Activated B cell treated with CpG ODN at 0.5 μM for 24 hours (primary cell): ENCODE results near the gene MUC20. TPM values are rescaled to one million over a fixed set of nuclear protein-coding genes. Genes with fewer than 3 reads are reported as not detected.

Source experiments
- ATAC-seq: fragments of 200-7000 bp; cut with Tn5 transposase; one replicate; pipeline ENCODE4 v1.10.0; 2021; ENCODE audit warnings: low read depth, mild to moderate bottlenecking, moderate library complexity
- CTCF ChIA-PET: fragments of 350-600 bp; sonication (Branson Sonifier 250); formaldehyde crosslinking; loops from one replicate; lab custom pipeline; 2021; ENCODE audit warnings: antibody characterized with exemption; lab: Charles Lee
- POLR2A ChIA-PET: fragments of 350-600 bp; sonication (Branson Sonifier 250); formaldehyde crosslinking; loops from one replicate; lab custom pipeline; 2021; ENCODE audit warnings: antibody characterized with exemption; lab: Charles Lee
- DNase-seq: peaks from one replicate; pipeline ENCODE4 v3.0.0; 2022
- H3K27ac Mint-ChIP-seq: one replicate; pipeline ENCODE4 v1.8.0; 2020; ENCODE audit warnings: mixed read lengths
- H3K27me3 Mint-ChIP-seq: one replicate; pipeline ENCODE4 v1.8.0; 2021; ENCODE audit warnings: mixed read lengths
- H3K36me3 Mint-ChIP-seq: one replicate; pipeline ENCODE4 v1.8.0; 2021; ENCODE audit warnings: low read depth, mixed read lengths
- H3K4me1 Mint-ChIP-seq: one replicate; pipeline ENCODE4 v1.8.0; 2021; ENCODE audit warnings: mixed read lengths
- H3K4me3 Mint-ChIP-seq: one replicate; pipeline ENCODE4 v1.8.0; 2020; ENCODE audit warnings: mild to moderate bottlenecking, mixed read lengths
- H3K9me3 Mint-ChIP-seq: one replicate; pipeline ENCODE4 v1.8.0; 2020; ENCODE audit warnings: mixed read lengths
- CTCF ChIP-seq: fragments of 200-600 bp; IDR thresholded peaks from one replicate; pipeline ENCODE4 v1.8.0; 2022; ENCODE audit warnings: antibody characterized with exemption, mild to moderate bottlenecking
- intact Hi-C: fragments of 100-400 bp; cut with micrococcal nuclease; formaldehyde crosslinking; loops from one replicate; pipeline ENCODE4 v1.15.1; 2024
- total RNA-seq: library from RNA; stranded (reverse); gene quantifications from 2 replicates; pipeline ENCODE4 v1.2.3, GENCODE V29; 2022

Gene MUC20
- total RNA-seq, 1 donor from 2014 or later: 4.1 TPM

GRCh38 chr3:195757827-195758226 lies 37.0 kb downstream of the MUC20 start:
- no peak overlapping the region for H3K4me3 Mint-ChIP-seq
- H3K27me3 Mint-ChIP-seq: peaks cover 42% of the 10 kb centered on the region
- TF ChIP-seq CTCF: no peak
- DNase-seq: no peak
- H3K27ac Mint-ChIP-seq: no peak overlapping the region
- no peaks in the 10 kb centered on the region for H3K4me1 Mint-ChIP-seq
- no peaks in the 10 kb centered on the region for H3K9me3 Mint-ChIP-seq
- no peak for ATAC-seq
- ChIA-PET POLR2A (no interaction called here), CTCF (no interaction called here)
- intact Hi-C loops: no loop called here
- no peaks in the 10 kb centered on the region for H3K36me3 Mint-ChIP-seq

- H3K4me3 Mint-ChIP-seq: no peak overlapping the region
- no peak for TF ChIP-seq CTCF
- H3K4me1 Mint-ChIP-seq: no peaks in the 10 kb centered on the region
- no peaks in the 10 kb centered on the region for H3K36me3 Mint-ChIP-seq
- no peak overlapping the region for H3K27ac Mint-ChIP-seq
- ATAC-seq (no peak), DNase-seq (no peak)
- no peaks in the 10 kb centered on the region for H3K9me3 Mint-ChIP-seq
- H3K27me3 Mint-ChIP-seq: peaks cover 46% of the 10 kb centered on the region
- CTCF ChIA-PET: no interaction called here
- intact Hi-C loops: no loop called here
- POLR2A ChIA-PET: no interaction called here
Observed at GRCh38 chr3:195758721-195759353, 38.1 kb downstream of the MUC20 start.

DNA sequence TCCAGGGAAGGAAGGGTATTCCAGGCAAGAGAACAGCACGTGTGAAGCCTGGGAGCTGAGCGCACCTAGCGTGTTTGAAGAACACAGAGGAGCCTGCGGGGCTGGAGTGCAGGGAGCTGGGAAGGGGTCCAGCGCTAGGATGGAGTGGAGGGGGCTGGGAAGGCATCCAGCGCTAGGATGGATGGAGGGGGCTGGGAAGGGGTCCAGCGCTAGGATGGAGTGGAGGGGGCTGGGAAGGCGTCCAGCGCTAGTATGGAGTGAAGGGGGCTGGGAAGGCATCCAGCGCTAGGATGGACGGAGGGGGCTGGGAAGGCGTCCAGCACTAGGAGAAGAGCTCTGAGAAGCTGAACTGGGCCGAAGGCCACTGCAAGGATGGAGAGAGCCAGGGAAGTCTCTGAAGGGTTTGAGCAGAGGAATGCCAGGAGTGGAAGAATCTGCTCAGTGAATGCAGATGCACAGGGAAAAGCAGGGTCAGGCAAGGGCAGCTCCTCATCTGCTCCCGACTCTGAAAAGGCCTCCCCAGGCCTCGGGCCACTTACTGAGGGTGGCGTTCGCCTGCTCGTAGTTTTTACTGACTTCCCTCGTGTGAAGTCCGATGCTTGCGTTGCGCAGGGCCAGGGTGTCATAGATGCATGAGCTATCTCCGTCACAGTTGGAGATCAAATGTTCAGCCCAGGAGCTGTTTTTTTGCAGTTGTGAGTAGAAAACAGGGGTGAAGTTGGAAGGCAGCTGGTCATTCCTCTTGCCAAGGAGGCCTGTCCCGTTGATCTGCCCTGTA lies 39.8 kb downstream of the MUC20 start:
- H3K9me3 Mint-ChIP-seq: no peaks in the 10 kb centered on the region
- peaks cover 53% of the 10 kb centered on the region for H3K27me3 Mint-ChIP-seq
- no peak for DNase-seq
- no peak for TF ChIP-seq CTCF
- POLR2A ChIA-PET: no interaction called here
- intact Hi-C loops: no loop called here
- no peak overlapping the region for H3K27ac Mint-ChIP-seq
- ATAC-seq: no peak
- CTCF ChIA-PET: no interaction called here
- H3K36me3 Mint-ChIP-seq: no peaks in the 10 kb centered on the region
- no peaks in the 10 kb centered on the region for H3K4me1 Mint-ChIP-seq
- H3K4me3 Mint-ChIP-seq: no peak overlapping the region

DNA sequence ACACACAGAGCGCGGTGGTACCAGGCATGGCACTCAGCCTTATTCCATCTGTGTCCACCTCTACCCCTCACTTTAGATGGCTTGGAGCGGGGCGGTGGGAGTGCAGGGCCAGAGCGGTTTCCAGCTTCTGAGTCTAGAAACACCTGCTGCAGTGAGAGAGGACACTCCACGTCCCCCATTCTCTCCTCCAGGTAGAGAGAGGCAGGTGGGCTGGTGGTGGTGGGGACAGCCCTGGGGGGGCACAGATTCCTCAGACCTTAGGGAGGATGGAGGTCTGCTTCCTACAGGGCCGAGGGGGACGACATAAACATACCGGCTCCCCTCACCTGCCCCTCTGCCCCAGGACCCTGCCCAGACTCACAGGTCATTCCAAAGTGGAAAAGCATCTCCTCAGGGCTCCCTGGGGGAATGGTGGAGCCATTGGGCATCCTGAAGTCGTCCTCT lies 40.4 kb downstream of the MUC20 start:
- DNase-seq: no peak
- Mint-ChIP-seq H3K36me3 (no peaks in the 10 kb centered on the region), H3K4me3 (no peak overlapping the region), H3K27ac (no peak overlapping the region), H3K4me1 (no peaks in the 10 kb centered on the region), H3K9me3 (no peaks in the 10 kb centered on the region), H3K27me3 (peaks cover 51% of the 10 kb centered on the region)
- no peak for TF ChIP-seq CTCF
- no peak for ATAC-seq
- CTCF ChIA-PET: no interaction called here
- POLR2A ChIA-PET: no interaction called here
- intact Hi-C loops: no loop called here

DNA sequence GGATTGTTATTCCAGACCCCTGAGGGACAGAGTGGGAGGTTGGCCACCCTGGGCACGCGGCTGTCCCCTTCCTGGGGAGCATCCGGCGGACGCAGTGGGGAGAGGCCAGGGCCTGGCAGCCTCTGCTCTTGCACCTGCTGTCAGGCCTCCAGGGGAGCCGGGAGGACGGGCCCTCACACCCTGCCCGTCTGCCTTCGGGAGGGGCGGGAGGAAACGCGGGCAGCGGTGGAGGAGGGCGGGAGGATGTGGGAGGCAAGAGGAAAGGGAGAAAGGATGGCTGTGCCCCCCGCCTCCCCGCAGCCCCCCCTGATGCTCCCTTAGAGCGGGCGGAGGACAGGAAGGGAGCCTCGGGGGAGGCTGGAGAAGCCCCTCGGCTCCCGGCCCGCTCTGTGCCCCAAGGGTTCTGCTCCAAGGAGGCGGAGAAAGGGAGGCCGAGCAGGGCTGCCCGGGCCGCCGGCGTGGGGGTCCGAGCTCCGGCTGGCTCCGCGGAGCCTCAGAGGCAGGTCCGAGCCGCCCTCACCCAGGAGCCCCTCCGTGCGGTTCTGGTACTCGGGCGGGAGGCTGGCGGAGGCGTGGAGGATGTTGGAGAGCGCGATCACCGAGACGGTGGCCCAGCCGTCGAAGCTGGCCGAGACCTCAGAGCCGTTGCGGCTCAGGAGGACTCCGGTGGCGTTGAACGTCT lies 40.9 kb downstream of the MUC20 start:
- ATAC-seq (no peak), DNase-seq (no peak)
- Mint-ChIP-seq H3K9me3 (no peaks in the 10 kb centered on the region), H3K4me3 (no peak overlapping the region), H3K27me3 (peaks cover 48% of the 10 kb centered on the region), H3K27ac (no peak overlapping the region), H3K36me3 (no peaks in the 10 kb centered on the region), H3K4me1 (no peaks in the 10 kb centered on the region)
- intact Hi-C loops: no loop called here
- POLR2A ChIA-PET: no interaction called here
- CTCF ChIA-PET: no interaction called here
- no peak for TF ChIP-seq CTCF
